GM12878 (cell line): ENCODE results near the gene GTSF1L. TPM values are rescaled to one million over a fixed set of nuclear protein-coding genes. Genes with fewer than 3 reads are reported as not detected.
A peak's percentile ranks its signal among the peaks of the same experiment; 100 is the strongest.

Source experiments
- ATAC-seq: fragments of 200-7000 bp; cut with Tn5 transposase; 3 replicates; pipeline ENCODE4 v1.9.1; 2020; ENCODE audit warnings: mild to moderate bottlenecking, moderate library complexity
- BruUV-seq: library from RNA; stranded (reverse); fragments of 400-500 nt; replicated peaks from 2 replicates; lab custom pipeline; 2021; lab: Mats Ljungman, UMichigan
- CTCF ChIA-PET: fragments of 300-600 bp; sonication (Branson Sonifier 250); formaldehyde crosslinking; extraction: SDS; loops from one replicate; lab custom pipeline; 2021; ENCODE audit warnings: inconsistent platforms; lab: Yijun Ruan, JAX
- POLR2A ChIA-PET: fragments of 350-600 bp; formaldehyde crosslinking; extraction: SDS; loops from one replicate; lab custom pipeline; 2021; ENCODE audit warnings: inconsistent platforms; lab: Charles Lee
- RAD21 ChIA-PET: fragments of 300-600 bp; sonication (Branson Sonifier 250); formaldehyde crosslinking; loops from one replicate; lab custom pipeline; 2023; ENCODE audit warnings: antibody characterized with exemption; ENCODE audit not compliant: unreplicated experiment; lab: Charles Lee
- SMC1A ChIA-PET: fragments of 300-600 bp; sonication (Branson Sonifier 250); formaldehyde crosslinking; loops from one replicate; lab custom pipeline; 2023; ENCODE audit not compliant: unreplicated experiment, uncharacterized antibody; lab: Charles Lee
- DNase-seq: peaks from one replicate; pipeline ENCODE4 v3.0.0-alpha.2; 2011; ENCODE audit warnings: low read depth, low spot score
- FAIRE-seq: peaks from 3 replicates; lab custom pipeline; 2011; peaks lifted over from hg19 to GRCh38; lab: Jason Lieb, UNC
- H2AFZ ChIP-seq: 2 replicates; pipeline ENCODE4 v1.6.0; 2011; ENCODE audit warnings: low read depth, low read length, control low read depth; ENCODE audit not compliant: control insufficient read depth
- H3K27ac ChIP-seq: 2 replicates; pipeline ENCODE4 v1.5.1; 2011; ENCODE audit warnings: control low read depth; ENCODE audit not compliant: control insufficient read depth, insufficient read depth
- H3K27me3 ChIP-seq, 2 experiments: replicated peaks in 1 of 2; 2 replicates each; pipeline versions ENCODE4 v1.6.0 to v1.6.1; 2011; ENCODE audit warnings: low read length in 1 of 2; ENCODE audit not compliant: control insufficient read depth in 2 of 2, insufficient read depth in 2 of 2
- H3K36me3 ChIP-seq, 2 experiments: 2 replicates each; pipeline ENCODE4 v1.5.1; 2011; ENCODE audit warnings: low read length in 1 of 2; ENCODE audit not compliant: control insufficient read depth in 2 of 2, insufficient read depth in 2 of 2
- H3K4me1 ChIP-seq: 2 replicates; pipeline ENCODE4 v1.6.1; 2011; ENCODE audit warnings: mild to moderate bottlenecking, low read length, moderate library complexity, mixed read lengths; ENCODE audit not compliant: control insufficient read depth, insufficient read depth
- H3K4me2 ChIP-seq: 2 replicates; pipeline ENCODE4 v1.6.0; 2011; ENCODE audit warnings: control low read depth; ENCODE audit not compliant: control insufficient read depth, insufficient read depth
- H3K4me3 ChIP-seq: fragments of 200-600 bp; sonication (generic); 2 replicates; pipeline ENCODE4 v1.5.1; 2016
- H3K79me2 ChIP-seq: 2 replicates; pipeline ENCODE4 v1.6.0; 2011; ENCODE audit warnings: low read length; ENCODE audit not compliant: control insufficient read depth, insufficient read depth
- H3K9ac ChIP-seq: 2 replicates; pipeline ENCODE4 v1.8.0; 2011; ENCODE audit warnings: low read length, control low read depth, mixed read lengths; ENCODE audit not compliant: control insufficient read depth, insufficient read depth
- H3K9me3 ChIP-seq: replicated peaks from 3 replicates; pipeline ENCODE4 v1.5.1; 2011; ENCODE audit warnings: mild to moderate bottlenecking, low read length; ENCODE audit not compliant: control insufficient read depth, insufficient read depth
- H4K20me1 ChIP-seq: 2 replicates; pipeline ENCODE4 v1.6.0; 2011; ENCODE audit not compliant: control insufficient read depth, insufficient read depth
- ATF3 ChIP-seq: IDR thresholded peaks from 2 replicates; pipeline ENCODE4 v1.6.1; 2011; ENCODE audit warnings: low read depth, mild to moderate bottlenecking, low read length, moderate library complexity, borderline replicate concordance; ENCODE audit errors: extremely low read depth
- BCL11A ChIP-seq: IDR thresholded peaks from 2 replicates; pipeline ENCODE4 v1.6.1; 2011; ENCODE audit warnings: low read depth, low read length
- BCLAF1 ChIP-seq: fragments of 450-650 bp; IDR thresholded peaks from 2 replicates; pipeline ENCODE4 v1.6.1; 2017; ENCODE audit warnings: antibody characterized with exemption, mild to moderate bottlenecking, moderate library complexity
- CBX5 ChIP-seq: sonication (generic); IDR thresholded peaks from 2 replicates; pipeline ENCODE4 v1.6.1; 2016; ENCODE audit warnings: low read depth, moderate library complexity, mild to moderate bottlenecking, inconsistent platforms
- GABPA ChIP-seq: IDR thresholded peaks from 2 replicates; pipeline ENCODE4 v1.6.1; 2014; ENCODE audit warnings: antibody characterized with exemption, low read depth, mild to moderate bottlenecking, inconsistent platforms
- HCFC1 ChIP-seq: fragments of 150-350 bp; IDR thresholded peaks from 2 replicates; pipeline ENCODE4 v1.6.1; 2014; ENCODE audit warnings: low read length
- HDAC6 ChIP-seq: fragments of 200-600 bp; sonication (generic); IDR thresholded peaks from one replicate; pipeline ENCODE4 v1.8.0; 2017; ENCODE audit warnings: antibody characterized with exemption; ENCODE audit not compliant: unreplicated experiment
- IKZF1 ChIP-seq: fragments of 450-650 bp; conservative IDR thresholded peaks from 2 replicates; pipeline ENCODE4 v1.6.1; 2017; ENCODE audit warnings: antibody characterized with exemption, mild to moderate bottlenecking
- LARP7 ChIP-seq: fragments of 450-650 bp; IDR thresholded peaks from 2 replicates; pipeline ENCODE4 v1.6.1; 2017; ENCODE audit warnings: mild to moderate bottlenecking
- MTA3 ChIP-seq: IDR thresholded peaks from 2 replicates; pipeline ENCODE4 v1.6.1; 2012; ENCODE audit warnings: low read length, inconsistent platforms, borderline replicate concordance
- MYC ChIP-seq: IDR thresholded peaks from 2 replicates; pipeline ENCODE4 v1.6.1; 2011; ENCODE audit warnings: mild to moderate bottlenecking, low read length, moderate library complexity, inconsistent platforms; ENCODE audit not compliant: insufficient read depth, insufficient replicate concordance, insufficient read length, severe bottlenecking
- PAX8 ChIP-seq: fragments of 450-650 bp; IDR thresholded peaks from 2 replicates; pipeline ENCODE4 v1.6.1; 2017; ENCODE audit warnings: mild to moderate bottlenecking, moderate library complexity
- POLR2AphosphoS2 ChIP-seq: IDR thresholded peaks from 2 replicates; pipeline ENCODE4 v1.6.1; 2011; ENCODE audit warnings: low read depth, mild to moderate bottlenecking, low read length, improper control_type of control experiment, moderate library complexity
- RCOR1 ChIP-seq: conservative IDR thresholded peaks from 2 replicates; pipeline ENCODE4 v1.6.1; 2012; ENCODE audit warnings: low read depth, low read length, improper control_type of control experiment
- SIN3A ChIP-seq: IDR thresholded peaks from 2 replicates; pipeline ENCODE4 v1.6.1; 2012; ENCODE audit warnings: low read depth, low read length, improper control_type of control experiment
- SPI1 ChIP-seq: IDR thresholded peaks from 2 replicates; pipeline ENCODE4 v1.6.1; 2011; ENCODE audit warnings: low read depth, mild to moderate bottlenecking, low read length, moderate library complexity, borderline replicate concordance; ENCODE audit not compliant: insufficient read depth
- STAT3 ChIP-seq: IDR thresholded peaks from 2 replicates; pipeline ENCODE4 v1.6.1; 2011; ENCODE audit warnings: low read depth, low read length, improper control_type of control experiment
- YY1 ChIP-seq: IDR thresholded peaks from 2 replicates; pipeline ENCODE4 v1.6.1; 2011; ENCODE audit warnings: low read depth, mild to moderate bottlenecking, low read length
- WGBS: methylation state at CpG from one replicate; pipeline ENCODE4 v1.1.6; 2016; ENCODE audit warnings: low lambda C conversion rate; ENCODE audit not compliant: insufficient replicate concordance, insufficient coverage; ENCODE audit errors: missing lambda C conversion rate; 5-methylcytosine and 5-hydroxymethylcytosine counted together
- in situ Hi-C: fragments of 300-500 bp; cut with MboI; formaldehyde crosslinking; loops from 9 replicates; pipeline ENCODE4 v1.14.3; 2018; ENCODE audit warnings: mixed read lengths
- intact Hi-C: fragments of 100-400 bp; cut with micrococcal nuclease; formaldehyde crosslinking; loops from one replicate; pipeline ENCODE4 v1.14.2; 2022; ENCODE audit not compliant: unreplicated experiment
- polyA plus RNA-seq, 11 experiments: library from polyadenylated mRNA; depleted of rRNA in 4 of 11; unstranded in 6 of 11; stranded (reverse) in 5 of 11; fragments of >200 nt; fragmentation: Nextera tagmentation in 4 of 11; fragmentation: Illumina TruSeq in 1 of 11; extraction: Ambion mirVana in 4 of 11; extraction: Trizol in 1 of 11; gene quantifications; 1 replicate in 1 of 11; 2 replicates in 10 of 11; pipeline versions ENCODE4 v1.2.1 to v1.2.3, GENCODE V29; 2011 to 2016; ENCODE audit warnings: inconsistent platforms in 2 of 11, missing spikeins in 2 of 11, low read depth in 1 of 11
- total RNA-seq, 4 experiments: library from RNA; depleted of rRNA in 3 of 4; stranded (reverse); fragments of >200 nt in 3 of 4; fragmentation: Illumina TruSeq in 1 of 4; extraction: Trizol in 1 of 4; gene quantifications; 2 replicates each; pipeline versions ENCODE4 v1.2.1 to v1.2.3, GENCODE V29; 2013 to 2021

GTSF1L gene
- total and polyA plus RNA-seq, 10 of the 15 experiments (the other 5 are each of a cell fraction or from before 2014, with no cell fraction given): 0.56 to 2.4 (median 1.3) TPM

- DNase-seq (peak; percentile 99), FAIRE-seq (peak; percentile 97), ATAC-seq (peak; percentile 77)
- H3K9me3 ChIP-seq: no peaks in the 10 kb centered on the region; the same call in 2 of the 3 replicates
- intact Hi-C loops (loop anchor here (1.0 to 2.0 kb wide), 7 partner anchors 37 to 318 kb away; partner anchors contain the start of gene TOX2), in situ Hi-C loops (loop anchor here (5.0 kb wide), 1 partner anchor 331 kb away; no protein-coding TSS in a partner anchor)
- ChIA-PET POLR2A (interaction anchor here (0.5 to 4.7 kb wide), 11 partner anchors 15 to 333 kb away, joined by 3 to 21 read pairs (median 6); no protein-coding TSS in a partner anchor), CTCF (interaction anchor here (0.6 to 6.1 kb wide), 42 partner anchors 10 to 466 kb away, joined by 3 to 223 read pairs (median 4); no protein-coding TSS in a partner anchor), RAD21 (interaction anchor here (0.6 to 6.4 kb wide), 41 partner anchors 12 to 343 kb away, joined by 3 to 182 read pairs (median 7); no protein-coding TSS in a partner anchor), SMC1A (interaction anchor here (0.7 to 8.9 kb wide), 52 partner anchors 11 to 439 kb away, joined by 3 to 164 read pairs (median 6); partner anchors contain the start of gene TOX2)
- no peaks in the 10 kb centered on the region for H4K20me1 ChIP-seq
- peak overlapping the region; percentile 99 for H3K27ac ChIP-seq
- peak overlapping the region; percentile 43; the same call in 1 of the 2 replicates for H3K4me3 ChIP-seq
- H2AFZ ChIP-seq: no peak overlapping the region; the same call in 1 of the 2 replicates
- H3K9ac ChIP-seq: peak overlapping the region; percentile 81
- no peaks in the 10 kb centered on the region for H3K36me3 ChIP-seq
- no peaks in the 10 kb centered on the region for H3K79me2 ChIP-seq
- no peaks in the 10 kb centered on the region for H3K27me3 ChIP-seq
- BruUV-seq: TSS peak; percentile 86
- H3K4me2 ChIP-seq: peak overlapping the region; percentile 87
- H3K4me1 ChIP-seq: peaks cover 34% of the 10 kb centered on the region
- under 1% methylated on average over 11 of the region's 11 CpGs for WGBS
- TF ChIP-seq ATF3 (no peak), SPI1 (no peak; the same call in 1 of the 2 replicates), BCL11A (peak; percentile 97), GABPA (peak; percentile 74), RCOR1 (no peak; the same call in 1 of the 2 replicates), POLR2AphosphoS2 (no peak), IKZF1 (peak; percentile 99), SIN3A (no peak), STAT3 (0 out of 2 replicates have a peak, but pooled peaks have one; percentile 88), MTA3 (peak; percentile 96), MYC (no peak), HCFC1 (no peak; the same call in 1 of the 2 replicates), LARP7 (peak; percentile 44; the same call in 1 of the 2 replicates), BCLAF1 (no peak), CBX5 (no peak), PAX8 (no peak), YY1 (peak; percentile 85), HDAC6 (no peak)
Observed at GRCh38 chr20:43751167-43752050, 24.6 kb upstream of the GTSF1L start.
